Coronary artery (tissue), 2 donors: ENCODE results near the gene RASGRF1.

Source experiments
- DNase-seq: peaks from one replicate; pipeline ENCODE4 v3.0.0-alpha.2; 2017; ENCODE audit warnings: low spot score
- H3K27ac ChIP-seq, 2 donors: fragments of 200-600 bp; sonication (generic); one replicate each; pipeline ENCODE4 v1.5.1; 2016 to 2019
- H3K4me3 ChIP-seq: fragments of 200-600 bp; sonication (generic); 2 replicates; pipeline ENCODE4 v1.5.1; 2016; ENCODE audit warnings: mild to moderate bottlenecking, moderate library complexity
- TF ChIP-seq, protein P1 (sequence below): fragments of 200-600 bp; sonication (generic); IDR thresholded peaks from one replicate; pipeline ENCODE4 v1.5.1; 2019; ENCODE audit warnings: antibody characterized with exemption

RASGRF1 gene

DNA sequence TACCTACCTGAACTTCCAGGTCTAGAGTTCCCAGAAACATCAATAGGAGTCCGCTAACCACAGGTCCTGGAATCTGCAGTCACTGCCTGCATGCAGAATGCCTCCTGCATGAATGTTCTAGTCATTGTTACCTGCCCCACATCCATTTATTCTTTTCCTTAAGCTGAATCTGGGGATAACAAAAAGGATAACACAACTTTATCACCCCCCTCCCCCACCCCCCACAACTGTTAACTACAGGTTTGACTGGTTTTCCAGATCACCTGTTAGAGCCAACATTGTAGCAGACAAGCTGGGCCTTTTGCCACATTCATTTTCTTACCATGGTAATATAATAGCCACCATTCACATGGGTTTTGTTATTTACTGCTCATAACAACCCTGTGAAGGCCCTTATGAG lies 141.1 kb downstream of the RASGRF1 start:
- no peak for DNase-seq
- no peak overlapping the region for H3K4me3 ChIP-seq
- TF ChIP-seq, protein P1, sequence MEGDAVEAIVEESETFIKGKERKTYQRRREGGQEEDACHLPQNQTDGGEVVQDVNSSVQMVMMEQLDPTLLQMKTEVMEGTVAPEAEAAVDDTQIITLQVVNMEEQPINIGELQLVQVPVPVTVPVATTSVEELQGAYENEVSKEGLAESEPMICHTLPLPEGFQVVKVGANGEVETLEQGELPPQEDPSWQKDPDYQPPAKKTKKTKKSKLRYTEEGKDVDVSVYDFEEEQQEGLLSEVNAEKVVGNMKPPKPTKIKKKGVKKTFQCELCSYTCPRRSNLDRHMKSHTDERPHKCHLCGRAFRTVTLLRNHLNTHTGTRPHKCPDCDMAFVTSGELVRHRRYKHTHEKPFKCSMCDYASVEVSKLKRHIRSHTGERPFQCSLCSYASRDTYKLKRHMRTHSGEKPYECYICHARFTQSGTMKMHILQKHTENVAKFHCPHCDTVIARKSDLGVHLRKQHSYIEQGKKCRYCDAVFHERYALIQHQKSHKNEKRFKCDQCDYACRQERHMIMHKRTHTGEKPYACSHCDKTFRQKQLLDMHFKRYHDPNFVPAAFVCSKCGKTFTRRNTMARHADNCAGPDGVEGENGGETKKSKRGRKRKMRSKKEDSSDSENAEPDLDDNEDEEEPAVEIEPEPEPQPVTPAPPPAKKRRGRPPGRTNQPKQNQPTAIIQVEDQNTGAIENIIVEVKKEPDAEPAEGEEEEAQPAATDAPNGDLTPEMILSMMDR, result no peak
- H3K27ac ChIP-seq, result no peak overlapping the region

DNA sequence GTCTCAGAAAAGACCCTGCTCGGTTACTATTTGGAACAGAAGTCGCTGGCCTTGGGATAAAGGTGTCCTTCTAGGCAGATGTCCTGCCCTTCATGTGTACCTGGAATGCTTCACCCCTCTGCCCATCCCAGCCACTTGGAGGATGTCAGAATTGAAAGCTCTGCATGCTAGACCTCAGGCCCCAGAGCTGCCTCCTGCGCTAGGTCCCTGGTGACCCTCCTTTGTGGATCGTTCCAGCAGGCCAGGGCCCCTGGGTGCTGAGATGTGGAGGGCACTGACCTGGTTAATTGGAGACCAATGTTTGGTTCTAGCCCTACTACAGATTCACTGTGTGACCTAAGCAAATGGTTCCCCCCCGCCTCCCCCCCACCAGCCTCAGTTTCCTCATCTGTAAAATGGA lies 143.1 kb downstream of the RASGRF1 start:
- no peak for DNase-seq
- no peak overlapping the region for H3K4me3 ChIP-seq

DNA sequence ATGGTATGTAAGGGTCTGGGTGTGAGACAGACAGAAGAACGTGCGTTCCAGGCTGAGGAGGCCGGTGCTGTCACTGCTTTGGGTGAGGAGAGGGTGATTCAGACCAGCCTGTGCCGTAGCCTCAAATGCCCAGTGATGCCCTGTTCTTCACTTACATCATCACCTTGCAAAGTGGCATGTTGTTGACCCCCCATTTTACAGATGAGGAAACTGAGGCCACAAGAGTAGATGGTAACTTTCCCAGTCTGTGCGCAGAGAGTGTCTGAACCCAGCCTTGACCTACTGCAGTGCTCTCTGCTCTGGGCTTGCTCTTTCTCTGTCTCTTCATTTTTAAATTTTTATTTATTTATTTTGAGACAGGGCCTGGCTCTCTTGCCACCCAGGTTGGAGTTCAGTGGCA lies 144.1 kb downstream of the RASGRF1 start:
- TF ChIP-seq, protein P1, result no peak
- Histone ChIP-seq H3K27ac (no peak overlapping the region), H3K4me3 (no peak overlapping the region)
- no peak for DNase-seq

More for the DNA sequence above, 143.1 kb downstream of the RASGRF1 start:
- TF ChIP-seq, protein P1, result no peak
- no peak overlapping the region for H3K27ac ChIP-seq

DNA sequence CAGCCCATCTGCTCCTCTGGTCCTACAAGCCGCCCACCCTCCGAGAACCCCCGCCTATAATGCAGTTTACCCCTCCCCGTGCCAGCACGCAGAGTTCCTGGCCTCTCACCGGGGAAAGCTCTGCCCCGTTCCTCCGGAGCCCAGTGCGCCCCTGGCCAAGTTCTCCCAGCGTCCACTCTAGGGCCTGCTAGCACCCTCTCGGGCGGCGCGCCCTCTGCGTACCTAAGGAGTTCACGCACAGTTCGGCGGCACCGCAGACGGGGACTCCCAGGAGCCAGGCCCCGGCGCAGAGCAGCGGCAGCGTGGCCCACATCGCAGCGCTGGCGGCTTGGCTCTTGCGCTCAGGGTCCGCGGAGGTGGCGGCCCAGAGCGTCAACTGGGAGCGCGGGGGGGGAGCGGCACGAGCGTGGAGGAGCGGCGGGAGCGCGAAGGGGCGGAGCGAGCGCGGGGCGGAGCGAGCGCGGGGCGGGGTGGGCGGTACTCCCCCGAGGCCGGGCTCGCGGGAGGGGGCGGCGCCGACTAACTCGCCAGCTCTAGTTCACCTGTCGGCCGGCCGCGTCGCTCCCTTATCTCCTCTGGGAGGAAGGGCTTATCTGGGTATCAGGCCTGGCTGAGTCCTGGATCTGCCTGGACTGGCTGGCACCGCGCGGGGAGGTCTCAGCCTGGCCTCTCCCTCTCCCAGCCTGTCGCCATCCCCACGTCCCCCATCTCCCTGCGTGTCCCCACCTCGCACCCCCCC lies 145.7 kb downstream of the RASGRF1 start, which contains the start of gene CTSH:
Gene CTSH, minus strand, starts transcription at position 378 of the 739 bp plus-strand sequence. Its CDS starts 65 bp downstream, at position 313.
- TF ChIP-seq, protein P1, result no peak
- no peak for DNase-seq

DNA sequence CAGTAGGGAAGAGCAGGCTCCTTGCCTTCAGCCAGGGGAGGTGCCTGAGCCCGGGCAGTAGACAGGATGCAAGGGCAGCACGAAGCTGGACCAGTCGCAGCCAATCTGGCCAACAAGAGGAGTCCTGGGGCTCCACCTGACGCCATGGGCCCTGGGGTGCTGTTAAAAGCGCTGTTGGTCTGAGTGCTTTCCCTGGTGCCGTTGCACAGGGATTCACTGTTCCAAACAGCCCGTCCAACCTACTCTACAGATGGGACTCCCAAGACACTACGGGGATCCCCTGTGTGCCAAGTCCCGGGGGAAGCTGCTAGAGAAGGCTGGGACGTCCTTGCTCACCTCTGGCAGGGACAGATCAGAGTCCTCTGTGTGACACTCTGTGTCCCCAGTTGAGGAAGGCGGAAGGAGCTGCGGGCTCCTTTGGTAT lies 146.4 kb downstream of the RASGRF1 start:
- no peak for DNase-seq
- peak overlapping the region; percentile 69 for H3K4me3 ChIP-seq
- TF ChIP-seq, protein P1, result no peak
- peak overlapping the region; percentile 19 to 25 for H3K27ac ChIP-seq

More for the DNA sequence above, 145.7 kb downstream of the RASGRF1 start, which contains the start of gene CTSH:
- Histone ChIP-seq H3K27ac (peak within 1 kb of the TSS; percentile 19 to 25), H3K4me3 (peak within 1 kb of the TSS; percentile 69)

DNA sequence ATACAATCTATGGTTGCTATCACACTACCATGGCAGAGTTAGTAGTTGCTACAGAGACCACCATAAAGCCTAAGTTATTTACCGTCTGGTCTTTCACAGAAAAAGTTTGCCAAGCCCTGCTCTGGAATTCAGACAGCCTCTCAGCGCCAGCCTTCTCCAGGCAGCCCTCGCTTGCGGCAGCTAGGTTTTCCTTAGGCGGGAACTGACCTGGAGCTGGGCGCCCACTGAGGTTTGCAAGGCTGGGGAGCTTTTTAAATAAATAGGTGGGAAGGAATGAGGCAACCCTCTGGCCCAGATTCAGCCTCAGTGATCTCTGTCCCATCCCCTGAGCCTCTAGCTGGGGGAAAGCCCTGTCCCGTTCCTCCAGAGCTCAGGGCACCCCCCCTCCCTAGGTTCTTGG lies 146.9 kb downstream of the RASGRF1 start:
- TF ChIP-seq, protein P1, result no peak

DNA sequence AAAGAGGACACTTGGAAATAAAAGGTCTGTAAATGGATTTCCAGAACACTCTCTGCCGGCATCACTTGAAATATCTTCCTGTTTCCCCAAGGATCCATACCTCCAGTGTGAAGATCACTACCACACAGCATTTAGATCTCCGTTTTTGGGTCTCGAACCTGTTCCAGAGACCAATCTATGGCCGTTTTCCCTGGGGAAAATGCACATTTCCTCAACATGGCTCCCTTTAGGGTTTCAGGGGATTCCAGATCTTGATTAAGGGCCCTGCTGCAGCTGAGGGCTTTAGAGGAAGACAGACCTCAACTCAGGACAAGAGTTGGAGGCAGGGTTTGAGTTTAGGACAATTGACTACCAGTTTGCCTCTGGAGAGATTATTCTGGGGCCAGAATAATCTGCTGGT lies 147.8 kb downstream of the RASGRF1 start:
- TF ChIP-seq, protein P1, result no peak
- H3K27ac ChIP-seq, result no peak overlapping the region
- no peak for DNase-seq
- no peak overlapping the region for H3K4me3 ChIP-seq

More for the DNA sequence above, 146.9 kb downstream of the RASGRF1 start:
- Histone ChIP-seq H3K27ac (peak overlapping the region; percentile 19 to 25), H3K4me3 (peak overlapping the region; percentile 69)
- no peak for DNase-seq
